GM12878 (cell line): ENCODE data around the gene YPEL4.

Experiments
- CREB1 ChIP-seq: IDR thresholded peaks from 2 replicates; pipeline ENCODE4 v1.6.1; 2012; ENCODE audit warnings: low read depth, mild to moderate bottlenecking, inconsistent platforms
- CTCF ChIP-seq, 3 experiments: IDR thresholded peaks in 2 of 3; conservative IDR thresholded peaks in 1 of 3; 2 replicates each; pipeline ENCODE4 v1.5.1; 2011; ENCODE audit warnings: low read depth in 3 of 3, low read length in 3 of 3, mild to moderate bottlenecking in 3 of 3, control low read depth in 2 of 3, moderate library complexity in 2 of 3, inconsistent platforms in 1 of 3, mixed read lengths in 1 of 3; ENCODE audit not compliant: control insufficient read depth in 2 of 3, insufficient read depth in 1 of 3; ENCODE audit errors: extremely low read depth in 1 of 3
- EZH2 ChIP-seq: IDR thresholded peaks from 2 replicates; pipeline ENCODE4 v1.6.1; 2012; ENCODE audit warnings: low read depth, mild to moderate bottlenecking, control low read depth, inconsistent platforms, low read length, borderline replicate concordance; ENCODE audit not compliant: control insufficient read depth
- FOS ChIP-seq: IDR thresholded peaks from 3 replicates; pipeline ENCODE4 v1.6.1; 2011; ENCODE audit warnings: borderline replicate concordance; ENCODE audit not compliant: insufficient read length; ENCODE audit errors: extremely low read depth
- FOXK2 ChIP-seq: fragments of 450-650 bp; IDR thresholded peaks from 2 replicates; pipeline ENCODE4 v1.6.1; 2017; ENCODE audit warnings: mild to moderate bottlenecking, moderate library complexity
- JUND ChIP-seq: IDR thresholded peaks from 2 replicates; pipeline ENCODE4 v1.6.1; 2012; ENCODE audit warnings: low read depth, mild to moderate bottlenecking, low read length, improper control_type of control experiment, moderate library complexity
- NFYB ChIP-seq: IDR thresholded peaks from 2 replicates; pipeline ENCODE4 v1.6.1; 2011; ENCODE audit warnings: low read depth, mild to moderate bottlenecking, low read length, improper control_type of control experiment, moderate library complexity; ENCODE audit not compliant: insufficient read depth
- RAD21 ChIP-seq: IDR thresholded peaks from 2 replicates; pipeline ENCODE4 v1.6.1; 2011; ENCODE audit warnings: mild to moderate bottlenecking, low read depth, low read length, moderate library complexity; ENCODE audit not compliant: insufficient read depth
- YY1 ChIP-seq: IDR thresholded peaks from 2 replicates; pipeline ENCODE4 v1.6.1; 2011; ENCODE audit warnings: low read depth, mild to moderate bottlenecking, low read length
- ZNF384 ChIP-seq: IDR thresholded peaks from 2 replicates; pipeline ENCODE4 v1.6.1; 2012; ENCODE audit warnings: low read depth, mild to moderate bottlenecking, low read length, improper control_type of control experiment, borderline replicate concordance

GRCh38 chr11:57641011-57641807 lies 8.5 kb downstream of the YPEL4 start:
- TF ChIP-seq CTCF (IDR thresholded peaks at IDR 0.05 in 2 of 3, conservative IDR thresholded peaks at IDR 0.05 in 1 of 3; ENCODE audit: control insufficient read depth in 2 of 3, extremely low read depth in 1 of 3, insufficient read depth in 1 of 3, low read depth in 3 of 3, low read length in 3 of 3) (peak; percentile 54 to 72 (median 57); a peak in 5 of 6 replicates), ZNF384 (no peak), YY1 (no peak), RAD21 (peak; percentile 66), FOS (no peak), JUND (no peak), CREB1 (no peak), NFYB (no peak), EZH2 (no peak), FOXK2 (no peak)
